Measurements from ENCODE around the gene COPS4. TPM values are rescaled to one million over a fixed set of nuclear protein-coding genes. Genes with fewer than 3 reads are reported as not detected.
A peak's percentile ranks its signal among the peaks of the same experiment; 100 is the strongest.

COPS4 gene
- total and polyA plus RNA-seq, 2 of the 8 experiments (the other 6 are each of a cell fraction or from before 2014, with no cell fraction given), result 14.9 to 28.3 TPM

- H3K4ac ChIP-seq (replicated peaks; ENCODE audit: insufficient read length, low read depth, low read length), result no peak within 1 kb of the TSS
- H2AK5ac ChIP-seq (ENCODE audit: low read depth, low read length), result no peak within 1 kb of the TSS
- H2BK12ac ChIP-seq (ENCODE audit: low read depth, low read length), result no peak within 1 kb of the TSS
- no peak within 1 kb of the TSS for H3K56ac ChIP-seq (replicated peaks; ENCODE audit: insufficient read length, low read depth, low read length)
- H2BK20ac ChIP-seq (ENCODE audit: low read length), result no peak within 1 kb of the TSS
- H3K4me3 ChIP-seq (ENCODE audit: extremely low read depth in 1 of 4, insufficient read depth in 2 of 4, low read depth in 3 of 4, low read length in 4 of 4), result no peak within 1 kb of the TSS; a peak in 1 of 8 replicates
- no peaks in the 10 kb centered on the region for H3K79me1 ChIP-seq (ENCODE audit: low read depth, low read length)
- H3K27ac ChIP-seq (ENCODE audit: low read depth, low read length), result no peak within 1 kb of the TSS
- no peak within 1 kb of the TSS for H3K18ac ChIP-seq (ENCODE audit: extremely low read depth, low read length)
- H3K27me3 ChIP-seq (replicated peaks in 1 of 4; ENCODE audit: control insufficient read depth in 3 of 4, extremely low read depth in 1 of 4, insufficient read depth in 3 of 4, low read length in 3 of 4), result no peaks in the 10 kb centered on the region
- no peaks in the 10 kb centered on the region for H3K79me2 ChIP-seq (ENCODE audit: control insufficient read depth in 1 of 2, insufficient read depth in 2 of 2, low read length in 2 of 2)
- H2BK5ac ChIP-seq (ENCODE audit: low read depth, low read length), result no peak within 1 kb of the TSS
- H3K4me2 ChIP-seq (ENCODE audit: insufficient read depth in 1 of 2, low read depth in 2 of 2, low read length in 2 of 2), result peak within 1 kb of the TSS; percentile 27 to 32; a peak in 1 of 4 replicates
- no peak within 1 kb of the TSS for H4K91ac ChIP-seq (replicated peaks; ENCODE audit: insufficient read length, low read length)
- H3K9ac ChIP-seq (replicated peaks in 1 of 4; ENCODE audit: extremely low read depth in 1 of 4, low read depth in 3 of 4, low read length in 3 of 4), result no peak within 1 kb of the TSS
- TF ChIP-seq POLR2AphosphoS5 (IDR thresholded peaks at IDR 0.05; ENCODE audit: low read depth, low read length) (no peak), RAD21 (IDR thresholded peaks at IDR 0.05 in 1 of 2, conservative IDR thresholded peaks at IDR 0.05 in 1 of 2; ENCODE audit: low read depth in 2 of 2, low read length in 2 of 2) (no peak), RXRA (IDR thresholded peaks at IDR 0.05; ENCODE audit: insufficient read depth, low read depth, low read length) (no peak), SP1 (IDR thresholded peaks at IDR 0.05; ENCODE audit: low read depth, low read length) (no peak), TAF1 (IDR thresholded peaks at IDR 0.05; ENCODE audit: low read depth, low read length) (no peak), EZH2 (IDR thresholded peaks at IDR 0.05; ENCODE audit: low read depth, low read length, severe bottlenecking) (no peak), JUN (IDR thresholded peaks at IDR 0.05; ENCODE audit: low read depth, low read length) (no peak), TBP (IDR thresholded peaks at IDR 0.05; ENCODE audit: low read depth, low read length) (no peak), BRCA1 (IDR thresholded peaks at IDR 0.05; ENCODE audit: low read depth, low read length) (no peak), SIN3A (conservative IDR thresholded peaks at IDR 0.05 in 1 of 2, IDR thresholded peaks at IDR 0.05 in 1 of 2; ENCODE audit: low read depth in 1 of 2, low read length in 2 of 2) (no peak)
- H3K23me2 ChIP-seq (ENCODE audit: low read depth, low read length), result peaks cover 2% of the 10 kb centered on the region; the same call in 1 of the 2 replicates
- H2BK15ac ChIP-seq (ENCODE audit: low read length), result no peak within 1 kb of the TSS
- H3K36me3 ChIP-seq (ENCODE audit: control insufficient read depth in 2 of 4, insufficient read depth in 4 of 4, low read length in 3 of 4), result no peaks in the 10 kb centered on the region
- H3K4me1 ChIP-seq (replicated peaks in 1 of 4; ENCODE audit: control insufficient read depth in 3 of 4, insufficient read depth in 4 of 4, low read length in 3 of 4), result peaks cover 0 to 13% (median 0%) of the 10 kb centered on the region in 4 experiments; a peak in 3 of 7 replicates
- WGBS, 2 experiments (ENCODE audit: extremely low coverage in 1 of 2, insufficient coverage in 1 of 2, insufficient read length in 1 of 2, insufficient replicate concordance in 2 of 2, low coverage in 1 of 2, low lambda C conversion rate in 2 of 2, missing lambda C conversion rate in 1 of 2), result 76% methylated on average over 5 of the region's 5 CpGs; no CpG with 5 or more reads in 1 of the 2 experiments
- CTCF ChIA-PET (ENCODE audit: partially characterized antibody), result interaction anchor here (1.0 to 1.1 kb wide), 2 partner anchors 9 to 139 kb away, joined by 3 read pairs; no protein-coding TSS in a partner anchor
- H4K8ac ChIP-seq (ENCODE audit: extremely low read depth, insufficient read depth, low read length), result no peak within 1 kb of the TSS
- no peak within 1 kb of the TSS for H2BK120ac ChIP-seq (replicated peaks; ENCODE audit: low read depth, low read length)
- POLR2A ChIA-PET (ENCODE audit: partially characterized antibody), result interaction anchor here (1.6 kb wide), 1 partner anchor 12 kb away, joined by 3 read pairs; no protein-coding TSS in a partner anchor
- no peak for FAIRE-seq
- H3K9me3 ChIP-seq (ENCODE audit: insufficient read depth in 2 of 2, low read depth in 1 of 2, low read length in 1 of 2), result no peaks in the 10 kb centered on the region
- DNase-seq (ENCODE audit: low read depth in 1 of 2, low spot score in 2 of 2), result no peak
- no peak within 1 kb of the TSS for H2AFZ ChIP-seq (ENCODE audit: low read length)
- no peaks in the 10 kb centered on the region for H4K20me1 ChIP-seq (replicated peaks in 1 of 2; ENCODE audit: control insufficient read depth in 1 of 2, insufficient read depth in 2 of 2, low read length in 2 of 2)
- H4K5ac ChIP-seq (ENCODE audit: insufficient read length, low read depth, low read length), result peak within 1 kb of the TSS; percentile 72
- H3K14ac ChIP-seq (ENCODE audit: insufficient read length), result no peak within 1 kb of the TSS
- no peak within 1 kb of the TSS for H3K23ac ChIP-seq (ENCODE audit: insufficient read length)
Measured at GRCh38 chr4:83114576-83114975, 79.6 kb downstream of the COPS4 start, which contains the start of gene PLAC8. TSS of gene PLAC8 (minus strand) at chr4:83114729. CDS start at chr4:83107921, 6,808 bp downstream.
